GM19043 (cell line): ENCODE measurements around the gene PLEKHH1.
"Not testable (repeated sequence)": the region's sequence is repeated elsewhere in the genome, so short reads cannot be mapped to it uniquely, and the experiment has no call there.

ENCODE experiments used
- ATAC-seq: cut with Tn5 transposase; IDR thresholded peaks from one replicate; pipeline ENCODE4 v1.9.1; 2021; ENCODE audit warnings: low read depth; ENCODE audit not compliant: unreplicated experiment

The PLEKHH1 gene

GRCh38 chr14:67529947-67530935 lies 2.8 kb upstream of the PLEKHH1 start:
- no peak for ATAC-seq

GRCh38 chr14:67532606-67532997 lies 488 bp upstream of the PLEKHH1 start:
- no peak for ATAC-seq

DNA sequence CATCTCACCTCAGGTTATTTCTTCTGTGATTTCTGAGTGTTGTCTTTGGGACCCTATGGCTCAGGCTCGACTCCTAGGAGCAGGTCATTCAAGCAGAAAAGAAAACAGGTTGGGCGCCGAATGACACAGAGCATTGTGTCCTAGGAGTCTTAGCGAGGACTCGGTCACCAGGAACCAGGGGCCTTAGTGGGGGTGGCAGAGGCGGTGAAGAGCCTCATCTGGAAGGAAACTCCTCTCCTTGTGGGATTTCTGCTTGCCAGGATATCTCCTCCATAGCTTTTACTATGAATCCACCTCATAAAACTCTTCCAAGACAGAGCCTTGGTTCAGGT lies 630 bp downstream of the PLEKHH1 start:
- ATAC-seq: no peak

DNA sequence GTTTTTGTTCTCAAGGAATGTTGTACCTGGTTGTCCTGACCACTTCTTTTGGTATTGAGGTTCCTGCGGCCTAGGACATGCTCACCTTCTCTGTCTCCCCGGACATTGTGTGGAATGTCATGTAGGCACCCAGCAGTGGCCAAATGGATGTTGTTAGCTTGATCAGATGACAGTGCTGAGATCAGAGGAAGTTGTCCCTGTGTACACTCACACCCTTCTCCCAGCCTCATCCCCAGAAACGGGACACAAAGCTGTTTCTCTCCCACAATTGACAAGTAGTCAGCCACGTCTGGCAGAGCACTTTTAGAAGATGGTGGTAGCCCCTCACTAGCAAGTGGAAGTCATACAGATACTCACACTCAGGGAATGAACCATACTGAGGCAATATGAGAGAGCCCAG lies 3.0 kb downstream of the PLEKHH1 start:
- no peak for ATAC-seq

DNA sequence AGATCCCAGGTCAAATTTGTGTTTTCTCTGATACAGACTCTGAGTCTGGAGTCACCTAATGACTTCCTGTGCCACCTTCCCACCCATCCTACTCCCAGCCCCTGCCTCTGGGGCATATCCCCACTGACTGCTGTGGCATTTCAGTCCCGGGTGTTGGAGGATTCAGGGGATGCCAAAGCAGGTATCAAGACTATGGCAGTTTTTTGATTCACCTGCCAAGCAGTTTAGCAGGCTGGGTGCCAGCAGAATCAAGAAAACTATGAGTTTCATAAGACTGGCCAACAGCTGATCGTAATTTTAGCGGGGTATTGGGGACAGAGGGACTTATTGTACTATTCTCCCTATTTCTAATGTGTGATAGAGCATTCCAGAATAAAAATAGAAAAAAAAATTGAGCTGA lies 4.6 kb downstream of the PLEKHH1 start:
- no peak for ATAC-seq

GRCh38 chr14:67538501-67538900 lies 5.4 kb downstream of the PLEKHH1 start:
- ATAC-seq: no peak

DNA sequence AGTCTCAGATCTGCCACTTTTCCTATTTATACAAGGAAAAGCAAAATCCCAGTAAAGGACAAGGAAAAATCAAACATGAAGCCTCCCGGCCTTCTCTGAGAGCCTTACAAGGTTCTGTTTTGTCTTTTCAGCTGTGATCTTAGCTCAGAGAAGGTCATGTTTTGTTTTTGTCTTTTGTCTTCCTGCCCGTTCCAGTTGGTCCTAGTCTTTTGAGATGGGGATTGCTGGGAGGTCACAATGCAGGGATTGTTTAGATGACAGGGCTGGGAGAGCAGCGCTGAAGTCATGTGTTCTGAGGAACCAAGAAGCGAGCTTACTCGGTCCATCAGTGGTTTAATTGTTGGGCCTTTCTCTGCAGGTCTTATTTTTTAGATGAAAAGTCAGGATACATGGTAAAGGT lies 6.0 kb downstream of the PLEKHH1 start:
- ATAC-seq: no peak

GRCh38 chr14:67541448-67542387 lies 8.6 kb downstream of the PLEKHH1 start:
- no peak for ATAC-seq

DNA sequence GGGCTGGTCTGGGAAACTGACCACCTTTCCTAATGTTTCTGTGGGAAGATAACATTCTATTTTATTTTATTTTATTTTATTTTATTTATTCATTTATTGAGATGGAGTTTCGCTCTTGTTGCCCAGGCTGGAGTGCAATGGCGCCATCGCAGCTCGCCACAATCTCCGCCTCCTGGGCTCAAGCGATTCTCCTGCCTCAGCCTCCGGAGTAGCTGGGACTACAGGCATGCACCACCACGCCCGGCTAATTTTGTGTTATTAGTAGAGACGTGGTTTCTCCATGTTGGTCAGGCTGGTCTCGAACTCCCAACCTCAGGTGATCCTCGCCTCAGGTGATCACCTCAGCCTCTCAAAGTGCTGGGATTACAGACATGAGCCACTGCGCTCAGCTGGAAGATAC lies 9.5 kb downstream of the PLEKHH1 start:
- not testable (repeated sequence) for ATAC-seq

DNA sequence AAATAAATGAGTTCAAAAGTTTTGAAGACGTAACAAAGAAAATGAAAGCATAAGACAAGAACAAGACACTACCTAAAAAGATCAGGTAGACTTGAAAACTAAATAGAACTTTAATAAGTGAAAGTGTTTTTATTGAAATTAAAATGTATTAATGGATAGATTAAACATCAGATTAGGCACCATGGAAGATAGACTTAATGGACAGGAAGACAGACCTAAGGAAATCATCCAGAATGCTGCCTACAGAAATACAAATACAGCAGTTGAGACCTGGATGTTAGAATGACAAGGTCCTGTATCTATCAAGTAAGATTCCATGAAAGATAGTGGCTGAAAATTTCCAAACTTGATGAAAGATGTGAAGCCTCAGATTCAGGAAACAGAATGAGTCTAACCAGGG lies 11.5 kb downstream of the PLEKHH1 start:
- ATAC-seq: no peak

- no peak for ATAC-seq
These were observed 14.2 kb downstream of the PLEKHH1 start for GRCh38 chr14:67547224-67547780.

DNA sequence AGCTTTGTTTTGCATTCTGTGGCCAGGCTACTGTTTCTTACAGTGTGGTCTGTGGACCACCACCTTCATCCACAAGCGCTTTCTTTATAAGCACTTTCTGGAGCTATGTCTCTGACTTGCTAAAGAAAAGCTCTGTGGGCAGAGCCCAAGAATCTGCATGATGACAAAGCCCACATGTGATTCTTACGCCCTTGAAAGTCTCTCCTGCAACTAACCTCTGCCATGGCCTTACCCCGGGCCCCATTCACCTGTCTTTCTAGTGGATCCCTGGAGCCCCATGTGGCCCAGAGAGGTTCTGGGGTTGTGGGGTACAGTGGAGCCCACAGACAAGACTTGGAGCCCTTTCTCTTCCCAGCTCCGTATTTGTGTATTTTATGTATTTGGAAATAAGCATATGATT lies 16.6 kb downstream of the PLEKHH1 start:
- ATAC-seq: no peak

GRCh38 chr14:67551123-67551522 lies 18.0 kb downstream of the PLEKHH1 start:
- no peak for ATAC-seq

DNA sequence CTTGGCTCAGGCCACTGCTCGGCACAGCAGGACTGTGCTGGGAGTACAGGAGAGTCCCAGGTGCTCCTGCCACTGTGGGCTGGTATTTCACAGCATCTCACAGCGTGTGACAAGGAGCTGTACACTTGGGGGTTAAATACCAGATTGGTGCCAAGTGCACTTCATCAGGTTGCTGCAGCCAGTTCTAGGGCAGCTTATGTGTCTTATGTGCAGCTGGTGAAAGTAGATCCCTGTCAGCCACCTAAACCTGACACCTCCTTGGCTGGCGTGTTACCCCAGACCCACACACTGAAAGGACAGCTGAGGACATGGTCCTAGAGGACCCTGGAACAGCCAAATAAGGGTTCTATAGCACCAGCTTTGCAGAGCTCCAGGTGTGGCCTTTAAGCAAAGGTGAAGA lies 18.9 kb downstream of the PLEKHH1 start:
- ATAC-seq: no peak

DNA sequence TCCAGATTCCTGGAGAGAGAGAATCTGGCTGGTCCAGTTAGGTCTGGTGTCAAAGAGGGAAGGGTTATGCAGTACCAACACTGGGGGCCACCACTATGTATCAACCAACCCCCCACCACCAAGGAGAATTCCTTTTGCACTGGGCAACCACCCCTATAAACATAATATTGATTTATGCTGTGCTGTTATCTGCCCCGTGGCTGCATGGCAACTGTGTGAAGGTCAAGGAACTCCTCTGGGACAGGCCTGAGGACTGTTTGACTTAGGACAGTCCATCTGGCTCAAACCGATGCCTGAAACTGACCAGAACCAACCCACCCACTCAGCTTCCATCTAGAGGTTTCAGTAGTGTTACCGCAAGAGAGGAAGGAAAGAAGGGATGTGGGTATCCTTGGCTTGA lies 20.5 kb downstream of the PLEKHH1 start:
- no peak for ATAC-seq

DNA sequence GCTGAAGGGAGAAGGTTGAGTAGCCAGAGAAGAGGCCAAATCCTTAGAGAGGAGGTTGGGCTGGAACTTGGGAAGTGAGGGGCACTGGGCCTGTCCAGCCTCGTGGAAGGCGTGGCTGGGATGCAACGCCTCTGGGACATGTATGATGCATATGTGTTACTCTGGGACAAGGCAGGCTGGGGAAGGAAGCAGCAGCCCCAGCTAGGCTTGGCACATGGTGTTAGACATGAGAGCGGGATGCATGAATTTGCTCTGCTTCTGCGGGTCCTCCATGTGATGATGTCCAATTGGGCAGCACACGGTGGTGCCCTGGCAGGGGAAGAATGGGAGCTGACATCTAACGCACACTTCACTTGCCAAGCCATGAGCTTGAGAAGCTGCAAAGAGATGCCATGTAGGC lies 21.3 kb downstream of the PLEKHH1 start:
- no peak for ATAC-seq

DNA sequence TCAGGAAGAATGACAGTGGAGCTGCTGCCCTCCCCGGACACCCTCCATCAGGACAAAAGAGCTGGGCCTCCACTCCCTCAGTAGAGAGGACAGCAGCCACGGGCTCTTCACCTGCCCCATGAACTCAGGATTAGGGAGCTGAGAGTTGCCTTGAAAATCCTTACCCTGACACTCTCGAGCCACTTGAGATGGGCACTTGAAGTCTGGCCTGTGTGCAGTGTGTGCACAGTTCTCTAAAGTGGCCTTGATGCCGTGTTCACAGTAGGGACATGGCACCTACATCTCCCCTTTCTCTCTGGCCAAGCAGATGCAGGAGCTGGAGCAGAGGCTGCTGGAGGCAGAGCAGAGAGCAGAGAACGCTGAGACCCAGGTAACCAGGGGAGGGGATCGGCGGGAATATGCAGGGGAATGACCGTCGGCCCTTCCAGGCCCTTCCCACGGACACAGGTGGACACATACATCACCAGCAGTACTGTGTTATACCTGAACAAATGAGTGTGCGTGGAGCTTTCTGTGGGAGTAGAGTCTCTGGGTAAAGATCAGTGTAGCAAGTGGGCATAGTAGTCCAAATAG lies 22.5 kb downstream of the PLEKHH1 start:
- no peak for ATAC-seq

DNA sequence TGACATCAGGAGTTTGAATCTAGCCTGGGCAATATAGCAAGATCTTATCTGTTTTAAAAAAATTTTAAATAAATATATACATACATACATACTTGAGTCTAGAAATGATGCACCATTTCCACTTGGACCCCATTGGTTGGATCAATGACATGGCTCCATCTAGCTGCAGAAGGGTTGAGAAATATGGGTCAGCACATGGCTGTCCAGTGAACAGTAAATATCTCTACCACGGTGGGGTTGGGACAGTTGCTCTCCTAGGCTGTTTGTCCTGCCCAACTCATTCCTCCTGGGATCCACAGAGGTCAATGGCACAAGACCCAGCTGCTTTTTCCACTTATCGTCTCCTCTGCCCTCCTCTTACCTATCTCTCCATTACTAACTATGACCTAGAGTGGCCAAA lies 23.6 kb downstream of the PLEKHH1 start:
- no peak for ATAC-seq

DNA sequence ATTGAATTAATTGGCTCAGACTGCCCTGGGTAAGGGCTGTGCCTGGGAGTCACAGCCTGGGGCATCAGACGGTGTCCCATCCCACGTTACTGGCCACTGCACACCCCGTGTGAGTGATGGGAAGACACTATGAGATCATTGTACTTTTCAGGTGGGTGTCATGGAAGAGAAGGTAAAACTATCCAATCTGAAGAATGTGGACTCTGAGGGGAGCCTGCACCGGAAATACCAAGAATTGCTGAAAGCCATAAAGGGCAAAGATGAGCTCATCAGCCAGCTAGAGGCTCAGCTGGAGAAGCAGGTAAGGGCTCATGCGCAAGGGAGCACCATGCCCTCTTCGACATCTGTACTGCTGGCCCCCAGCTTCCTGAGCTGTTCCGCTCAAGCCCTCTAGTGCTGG lies 24.0 kb downstream of the PLEKHH1 start:
- ATAC-seq: no peak

- no peak for ATAC-seq
These were observed 24.6 kb downstream of the PLEKHH1 start for GRCh38 chr14:67557656-67558055.

- no peak for ATAC-seq
These were observed 26.5 kb downstream of the PLEKHH1 start for GRCh38 chr14:67559639-67560038.
